HepG2 (cell line): Measurements from ENCODE around the gene ESR1. TPM values are rescaled to one million over a fixed set of nuclear protein-coding genes. Genes with fewer than 3 reads are reported as not detected.

Source experiments
- ATAC-seq: fragments of 200-7000 bp; cut with Tn5 transposase; 3 replicates; pipeline ENCODE4 v1.9.1; 2020; ENCODE audit warnings: mild to moderate bottlenecking, moderate library complexity
- BruUV-seq: library from RNA; stranded (reverse); fragments of 400-500 nt; replicated peaks from 2 replicates; lab custom pipeline; 2021; lab: Mats Ljungman, UMichigan
- CTCF ChIA-PET: fragments of 300-600 bp; formaldehyde crosslinking; extraction: SDS; loops from one replicate; lab custom pipeline; 2021; ENCODE audit warnings: low total read pairs, inconsistent platforms, low intra/inter-chr PET ratio; lab: Yijun Ruan, JAX
- POLR2A ChIA-PET: fragments of 350-600 bp; sonication (Branson Sonifier 250); formaldehyde crosslinking; loops from one replicate; lab custom pipeline; 2020; ENCODE audit warnings: antibody characterized with exemption, inconsistent platforms; lab: Yijun Ruan, JAX
- DNase-seq: peaks from one replicate; pipeline ENCODE4 v3.0.0-alpha.2; 2015; ENCODE audit warnings: low spot score
- FAIRE-seq: peaks from 3 replicates; lab custom pipeline; 2011; peaks lifted over from hg19 to GRCh38; lab: Jason Lieb, UNC
- H2AFZ ChIP-seq: one replicate; pipeline ENCODE4 v1.6.1; 2011; ENCODE audit warnings: low read length, inconsistent platforms
- H3K27ac ChIP-seq: fragments of 300-600 bp; 3 replicates; pipeline ENCODE4 v1.8.0; 2011; ENCODE audit warnings: mixed run types, mild to moderate bottlenecking, mixed read lengths, low read length, inconsistent platforms; ENCODE audit not compliant: insufficient read depth; ENCODE audit errors: extremely low read length
- H3K27me3 ChIP-seq, 2 experiments: fragments of 200-600 bp in 1 of 2; 2 replicates in 1 of 2; 3 replicates in 1 of 2; pipeline versions ENCODE4 v1.6.0 to v1.8.0; 2011; ENCODE audit warnings: low read length in 2 of 2, mild to moderate bottlenecking in 2 of 2, moderate library complexity in 2 of 2, inconsistent platforms in 1 of 2; ENCODE audit not compliant: insufficient read depth in 2 of 2, control insufficient read depth in 1 of 2
- H3K36me3 ChIP-seq, 2 experiments: fragments of 200-600 bp in 1 of 2; replicated peaks in 1 of 2; 2 replicates in 1 of 2; 3 replicates in 1 of 2; pipeline versions ENCODE4 v1.5.1 to v1.8.0; 2011; ENCODE audit warnings: low read length in 2 of 2, inconsistent platforms in 1 of 2; ENCODE audit not compliant: insufficient read depth in 2 of 2, control insufficient read depth in 1 of 2
- H3K4me1 ChIP-seq: 2 replicates; pipeline ENCODE4 v1.5.1; 2012; ENCODE audit warnings: low read length, inconsistent platforms; ENCODE audit not compliant: insufficient read depth
- H3K4me2 ChIP-seq: 2 replicates; pipeline ENCODE4 v1.6.0; 2011; ENCODE audit warnings: low read depth, low read length, inconsistent platforms
- H3K4me3 ChIP-seq, 3 experiments: fragments of 200-600 bp in 1 of 3; sonication (generic), shearing (Covaris generic) in 1 of 3; replicated peaks in 1 of 3; 2 replicates each; pipeline ENCODE4 v1.5.1; 2011 to 2016; ENCODE audit warnings: low read length in 3 of 3, inconsistent platforms in 2 of 3, low read depth in 2 of 3, mild to moderate bottlenecking in 2 of 3, control low read depth in 1 of 3, mixed read lengths in 1 of 3; ENCODE audit not compliant: insufficient read depth in 1 of 3
- H3K79me2 ChIP-seq: one replicate; pipeline ENCODE4 v1.6.1; 2011; ENCODE audit warnings: low read length, inconsistent platforms; ENCODE audit not compliant: insufficient read depth
- H3K9ac ChIP-seq: 2 replicates; pipeline ENCODE4 v1.6.0; 2011; ENCODE audit warnings: mild to moderate bottlenecking, low read depth, low read length, inconsistent platforms; ENCODE audit not compliant: insufficient read depth
- H3K9me3 ChIP-seq: 2 replicates; pipeline ENCODE4 v1.5.1; 2012; ENCODE audit warnings: mild to moderate bottlenecking, low read length
- H4K20me1 ChIP-seq: 2 replicates; pipeline ENCODE4 v1.6.0; 2011; ENCODE audit warnings: inconsistent platforms, mild to moderate bottlenecking, low read length, moderate library complexity; ENCODE audit not compliant: insufficient read depth
- BCL6 ChIP-seq: IDR thresholded peaks from 2 replicates; pipeline ENCODE4 v1.6.1; 2016; ENCODE audit warnings: missing genetic modification reagents, missing compliant biosample characterization
- CREBL2 ChIP-seq: sonication (generic); formaldehyde crosslinking; IDR thresholded peaks from 2 replicates; pipeline ENCODE4 v1.8.1; 2023; ENCODE audit warnings: missing genetic modification reagents, mild to moderate bottlenecking, borderline replicate concordance
- DPF2 ChIP-seq: sonication (generic); formaldehyde crosslinking; IDR thresholded peaks from 2 replicates; pipeline ENCODE4 v1.4.0; 2020; ENCODE audit warnings: mild to moderate bottlenecking, low read depth, missing genetic modification reagents, borderline replicate concordance
- FIP1L1 ChIP-seq: fragments of 200-400 bp; formaldehyde crosslinking; IDR thresholded peaks from 2 replicates; pipeline ENCODE4 v1.6.1; 2018; ENCODE audit warnings: low read depth, mild to moderate bottlenecking, low read length, moderate library complexity, borderline replicate concordance; ENCODE audit not compliant: insufficient read depth
- FOXP1 ChIP-seq, 2 experiments: fragments of 450-650 bp in 1 of 2; IDR thresholded peaks; 2 replicates each; pipeline ENCODE4 v1.6.1; 2017 to 2018; ENCODE audit warnings: antibody characterized with exemption in 1 of 2
- GPBP1L1 ChIP-seq: sonication (generic); formaldehyde crosslinking; IDR thresholded peaks from 2 replicates; pipeline ENCODE4 v1.5.0; 2020; ENCODE audit warnings: mild to moderate bottlenecking, missing genetic modification reagents
- MXD1 ChIP-seq: sonication (generic); formaldehyde crosslinking; IDR thresholded peaks from 2 replicates; pipeline ENCODE4 v1.4.0; 2020; ENCODE audit warnings: mild to moderate bottlenecking, missing genetic modification reagents
- PAX8 ChIP-seq: sonication (generic); formaldehyde crosslinking; IDR thresholded peaks from 2 replicates; pipeline ENCODE4 v1.8.0; 2022; ENCODE audit warnings: mild to moderate bottlenecking, missing genetic modification reagents, borderline replicate concordance
- PBX3 ChIP-seq: sonication (generic); formaldehyde crosslinking; IDR thresholded peaks from 2 replicates; pipeline ENCODE4 v1.8.1; 2023; ENCODE audit warnings: missing genetic modification reagents, inconsistent platforms, borderline replicate concordance
- PRMT3 ChIP-seq: sonication (generic); formaldehyde crosslinking; IDR thresholded peaks from 2 replicates; pipeline ENCODE4 v1.8.1; 2022; ENCODE audit warnings: low read depth, mild to moderate bottlenecking, moderate library complexity, missing genetic modification reagents, borderline replicate concordance
- TCF7 ChIP-seq: sonication (generic); IDR thresholded peaks from 2 replicates; pipeline ENCODE4 v1.6.1; 2016; ENCODE audit warnings: antibody characterized with exemption, low read depth
- WIZ ChIP-seq: sonication (generic); formaldehyde crosslinking; IDR thresholded peaks from 2 replicates; pipeline ENCODE4 v1.5.1; 2020; ENCODE audit warnings: mild to moderate bottlenecking, missing genetic modification reagents
- ZBTB20 ChIP-seq: sonication (generic); formaldehyde crosslinking; IDR thresholded peaks from 2 replicates; pipeline ENCODE4 v1.8.1; 2023; ENCODE audit warnings: missing genetic modification reagents, low read depth, mild to moderate bottlenecking, borderline replicate concordance
- ZMYM2 ChIP-seq: sonication (generic); formaldehyde crosslinking; IDR thresholded peaks from 2 replicates; pipeline ENCODE4 v1.8.0; 2022; ENCODE audit warnings: mild to moderate bottlenecking, missing genetic modification reagents
- ZNF124 ChIP-seq: sonication (generic); formaldehyde crosslinking; IDR thresholded peaks from 2 replicates; pipeline ENCODE4 v1.4.0; 2020; ENCODE audit warnings: missing genetic modification reagents
- ZNF263 ChIP-seq: sonication (generic); formaldehyde crosslinking; IDR thresholded peaks from 2 replicates; pipeline ENCODE4 v1.4.0; 2020; ENCODE audit warnings: missing genetic modification reagents
- ZNF768 ChIP-seq: sonication (generic); formaldehyde crosslinking; IDR thresholded peaks from 2 replicates; pipeline ENCODE4 v1.4.0; 2020; ENCODE audit warnings: missing genetic modification reagents
- ZXDC ChIP-seq: sonication (generic); formaldehyde crosslinking; IDR thresholded peaks from 2 replicates; pipeline ENCODE4 v1.5.0; 2020; ENCODE audit warnings: mild to moderate bottlenecking, missing genetic modification reagents
- WGBS: methylation state at CpG from one replicate; pipeline ENCODE4 v1.1.6; 2017; ENCODE audit warnings: low lambda C conversion rate; 5-methylcytosine and 5-hydroxymethylcytosine counted together
- in situ Hi-C: cut with HindIII; loops from 2 replicates; pipeline ENCODE4 v1.10.0; 2017; ENCODE audit warnings: low pct_unique_long_range_greater_than_20kb; ENCODE audit not compliant: extremely low pct_ligation_motif_present
- intact Hi-C: fragments of 100-400 bp; cut with micrococcal nuclease; formaldehyde crosslinking; loops from one replicate; pipeline ENCODE4 v1.10.0; 2022; ENCODE audit not compliant: unreplicated experiment
- polyA plus RNA-seq, 8 experiments: library from polyadenylated mRNA; depleted of rRNA in 3 of 8; stranded (reverse) in 7 of 8; unstranded in 1 of 8; fragments of >200 nt; fragmentation: Illumina TruSeq in 4 of 8; extraction: Trizol in 4 of 8; gene quantifications; 2 replicates each; pipeline versions ENCODE4 v1.2.1 to v1.2.3, GENCODE V29; 2011 to 2016; ENCODE audit warnings: low read depth in 4 of 8, missing spikeins in 1 of 8, mixed read lengths in 1 of 8; ENCODE audit not compliant: insufficient read depth in 1 of 8
- total RNA-seq, 5 experiments: library from RNA; depleted of rRNA; stranded (reverse); fragments of >200 nt; fragmentation: Illumina TruSeq; extraction: Trizol; gene quantifications; 2 replicates each; pipeline ENCODE4 v1.2.3, GENCODE V29; 2016; ENCODE audit warnings: low read depth in 1 of 5

Gene ESR1
- total and polyA plus RNA-seq, 2 of the 13 experiments (the other 11 are each of a cell fraction or from before 2014, with no cell fraction given), result not detected

- no peak overlapping the region for H3K27ac ChIP-seq
- no peak overlapping the region for H3K9ac ChIP-seq
- H3K36me3 ChIP-seq, result no peaks in the 10 kb centered on the region
- no peak overlapping the region for H3K4me2 ChIP-seq
- intact Hi-C loops, result loop anchor here (1.0 to 10.0 kb wide), 4 partner anchors 90 to 591 kb away; no protein-coding TSS in a partner anchor
- peak; percentile 58 for ATAC-seq
- in situ Hi-C loops, result loop anchor here (5.0 kb wide), 1 partner anchor 502 kb away; no protein-coding TSS in a partner anchor
- BruUV-seq, result no TSS peak
- H3K9me3 ChIP-seq, result no peaks in the 10 kb centered on the region
- no peak overlapping the region for H3K4me3 ChIP-seq
- DNase-seq, result peak; percentile 79
- peak; percentile 81 for FAIRE-seq
- no peaks in the 10 kb centered on the region for H4K20me1 ChIP-seq
- 1% methylated on average over 2 of the region's 2 CpGs for WGBS
- ChIA-PET POLR2A (interaction anchor here (0.6 kb wide), 1 partner anchor 1906 kb away, joined by 3 read pairs; no protein-coding TSS in a partner anchor), CTCF (interaction anchor here (1.7 to 3.1 kb wide), 3 partner anchors 117 to 503 kb away, joined by 3 to 28 read pairs (median 15); no protein-coding TSS in a partner anchor)
- no peaks in the 10 kb centered on the region for H3K4me1 ChIP-seq
- no peaks in the 10 kb centered on the region for H3K79me2 ChIP-seq
- H2AFZ ChIP-seq, result no peak overlapping the region
- no peaks in the 10 kb centered on the region; a peak in 1 of 5 replicates for H3K27me3 ChIP-seq
- no peak for TF ChIP-seq MXD1
- no peak for TF ChIP-seq PAX8 (CRISPR knock-in tag)
- no peak for TF ChIP-seq ZNF124 (CRISPR knock-in tag)
- no peak for TF ChIP-seq WIZ (CRISPR knock-in tag)
- no peak for TF ChIP-seq FIP1L1
- TF ChIP-seq PRMT3 (CRISPR knock-in tag), result no peak
- peak; percentile 89 for TF ChIP-seq BCL6 (CRISPR knock-in tag)
- no peak for TF ChIP-seq ZNF768 (CRISPR knock-in tag)
- TF ChIP-seq FOXP1 (IDR thresholded peaks at IDR 0.05), result no peak
- TF ChIP-seq FOXP1 (CRISPR knock-in tag; IDR thresholded peaks at IDR 0.05), result no peak
- TF ChIP-seq GPBP1L1 (CRISPR knock-in tag), result no peak
- TF ChIP-seq ZXDC (CRISPR knock-in tag), result no peak
- no peak for TF ChIP-seq TCF7
- no peak for TF ChIP-seq ZMYM2 (CRISPR knock-in tag)
- no peak for TF ChIP-seq ZNF263 (CRISPR knock-in tag)
- TF ChIP-seq CREBL2 (CRISPR knock-in tag), result no peak
- TF ChIP-seq DPF2 (CRISPR knock-in tag), result no peak
- TF ChIP-seq ZBTB20, result no peak
- no peak for TF ChIP-seq PBX3 (CRISPR knock-in tag)
Observed at GRCh38 chr6:151765444-151765886, 42.0 kb upstream of the ESR1 start.
